Kidney tubule cell (primary cell): ENCODE results near the gene CDK12.
"Not testable (repeated sequence)": the region's sequence is repeated elsewhere in the genome, so short reads cannot be mapped to it uniquely, and the experiment has no call there.

Source experiments
- DNase-seq: peaks from one replicate; pipeline ENCODE4 v3.0.0-alpha.2; 2018; ENCODE audit warnings: low spot score

The CDK12 gene

GRCh38 chr17:39507511-39507910, 46.2 kb downstream of the CDK12 start:
- no peak for DNase-seq

DNA sequence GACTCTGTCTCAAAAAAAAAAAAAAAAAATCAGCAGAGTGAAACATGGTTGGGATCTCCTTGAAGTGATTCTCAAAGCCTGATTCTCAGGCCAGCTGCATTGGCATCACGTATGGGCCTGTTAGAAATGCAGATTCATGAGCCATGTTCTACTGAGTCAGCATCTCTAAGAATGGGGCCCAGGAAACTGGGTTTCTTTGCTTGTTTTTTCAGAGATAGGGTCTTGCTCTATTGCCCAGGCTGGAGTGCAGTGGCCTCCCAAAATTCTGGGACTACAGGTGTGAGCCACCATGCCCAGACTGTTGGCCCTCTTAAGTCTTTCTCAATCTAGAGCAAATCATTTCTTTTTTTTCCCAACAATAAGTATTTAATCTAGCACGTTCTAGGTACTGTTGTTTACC, 47.7 kb downstream of the CDK12 start:
- no peak for DNase-seq

DNA sequence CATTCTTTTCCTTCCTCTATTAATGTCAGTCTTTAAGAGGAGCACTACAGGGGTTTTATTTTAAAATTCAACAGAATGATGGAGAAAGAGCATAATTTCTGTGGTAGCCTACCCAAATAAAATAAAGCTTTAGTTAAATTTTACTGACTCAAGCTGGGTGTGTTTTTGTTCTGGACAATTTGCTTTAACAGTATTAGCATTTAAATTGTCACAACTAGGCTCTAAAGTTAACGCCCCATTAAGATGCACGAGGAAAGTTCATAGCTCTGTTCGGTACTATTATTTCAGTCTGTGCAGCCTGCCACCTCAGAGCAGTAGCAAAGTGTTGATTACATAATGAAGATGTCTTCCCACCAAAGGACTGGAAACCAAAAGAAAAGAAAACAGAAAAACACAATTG, 52.0 kb downstream of the CDK12 start:
- no peak for DNase-seq

- DNase-seq: no peak
Measured at GRCh38 chr17:39513915-39514314, 52.6 kb downstream of the CDK12 start.

DNA sequence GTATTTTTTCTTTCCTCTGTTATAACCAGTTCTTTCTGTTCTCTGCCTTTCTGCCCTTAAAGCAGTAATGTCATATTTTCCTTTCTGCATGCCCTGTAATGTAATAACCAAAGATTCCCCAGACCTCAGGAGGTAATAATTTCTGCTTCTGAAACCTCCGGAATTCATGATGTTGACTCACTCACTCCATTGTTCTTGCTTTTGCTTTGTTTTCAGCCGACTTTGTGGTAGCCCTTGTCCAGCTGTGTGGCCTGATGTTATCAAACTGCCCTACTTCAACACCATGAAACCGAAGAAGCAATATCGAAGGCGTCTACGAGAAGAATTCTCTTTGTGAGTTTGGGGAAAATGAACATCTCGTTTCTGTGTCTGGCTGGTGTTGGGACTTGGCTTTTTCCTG, 55.9 kb downstream of the CDK12 start:
- peak; percentile 15 for DNase-seq

GRCh38 chr17:39525801-39526506, 64.7 kb downstream of the CDK12 start:
- DNase-seq: no peak

DNA sequence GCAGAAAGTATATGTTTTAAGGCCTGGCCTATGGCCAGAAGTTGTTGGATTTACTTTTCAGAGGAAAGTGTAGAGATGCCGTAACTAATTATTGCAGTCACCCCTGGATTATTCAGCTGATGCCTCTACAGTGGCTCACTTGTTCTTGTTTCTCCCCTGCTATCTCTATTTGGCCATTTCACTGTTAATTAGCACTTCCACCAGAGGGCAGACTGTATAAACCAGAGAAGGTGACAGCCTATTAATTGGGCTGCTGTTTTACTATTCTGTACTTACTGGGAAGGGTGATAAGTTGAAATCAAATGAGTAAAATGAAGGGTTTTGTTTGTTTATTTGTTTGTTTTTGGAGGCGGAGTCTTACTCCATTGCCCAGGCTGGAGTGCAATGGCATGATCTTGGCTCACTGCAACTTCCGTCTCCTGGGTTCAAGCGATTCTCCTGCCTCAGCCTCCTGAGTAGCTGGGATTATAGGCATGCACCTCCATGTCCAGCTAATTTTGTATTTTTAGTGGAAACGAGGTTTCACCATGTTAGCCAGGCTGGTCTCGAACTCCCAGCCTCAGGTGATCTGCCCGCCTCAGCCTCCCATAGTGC, 66.0 kb downstream of the CDK12 start:
- peak; percentile 30 for DNase-seq

- no peak for DNase-seq
Measured at GRCh38 chr17:39529455-39529854, 68.2 kb downstream of the CDK12 start.

GRCh38 chr17:39530513-39530912, 69.2 kb downstream of the CDK12 start:
- DNase-seq: no peak

GRCh38 chr17:39531252-39531651, 70.0 kb downstream of the CDK12 start:
- no peak for DNase-seq

DNA sequence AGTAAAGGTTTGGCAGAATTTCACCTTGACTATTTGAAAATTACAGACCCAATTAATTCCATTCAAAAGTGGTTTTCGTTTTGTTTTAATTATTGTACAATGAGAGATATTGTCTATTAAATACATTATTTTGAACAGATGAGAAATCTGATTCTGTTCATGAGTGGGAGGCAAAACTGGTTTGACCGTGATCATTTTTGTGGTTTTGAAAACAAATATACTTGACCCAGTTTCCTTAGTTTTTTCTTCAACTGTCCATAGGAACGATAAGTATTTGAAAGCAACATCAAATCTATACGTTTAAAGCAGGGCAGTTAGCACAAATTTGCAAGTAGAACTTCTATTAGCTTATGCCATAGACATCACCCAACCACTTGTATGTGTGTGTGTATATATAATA, 72.6 kb downstream of the CDK12 start:
- DNase-seq: no peak

DNA sequence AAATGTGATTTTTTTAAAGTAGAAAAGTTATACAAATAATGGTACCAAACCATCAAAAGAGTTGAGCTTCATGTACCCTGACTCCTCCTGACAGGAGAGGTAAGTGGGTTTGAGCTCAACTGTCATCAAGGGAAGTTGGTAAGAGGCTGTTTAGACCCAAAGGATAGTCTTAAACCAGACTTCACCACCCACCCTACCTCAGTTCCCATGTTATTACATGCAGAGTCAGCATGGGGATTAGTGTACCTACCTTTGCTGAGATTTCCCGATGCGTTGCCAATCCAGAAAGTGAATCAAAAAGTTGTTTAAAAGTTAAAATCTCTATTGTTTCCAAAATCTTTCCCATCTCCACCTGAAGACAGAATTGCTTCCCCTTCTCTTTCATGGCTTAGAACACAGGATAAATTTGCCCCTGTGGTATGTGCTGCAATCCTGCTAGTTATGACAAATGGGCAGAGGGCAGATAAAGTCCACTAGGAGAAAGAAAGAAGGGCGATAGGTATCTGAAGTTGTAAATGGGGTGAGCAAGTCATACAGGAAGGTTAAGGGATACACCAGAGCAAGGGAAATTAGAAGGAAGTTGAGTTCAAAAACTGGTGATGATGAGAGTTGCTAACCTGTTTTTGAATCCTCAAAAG, 73.6 kb downstream of the CDK12 start:
- peak; percentile 5 for DNase-seq

DNA sequence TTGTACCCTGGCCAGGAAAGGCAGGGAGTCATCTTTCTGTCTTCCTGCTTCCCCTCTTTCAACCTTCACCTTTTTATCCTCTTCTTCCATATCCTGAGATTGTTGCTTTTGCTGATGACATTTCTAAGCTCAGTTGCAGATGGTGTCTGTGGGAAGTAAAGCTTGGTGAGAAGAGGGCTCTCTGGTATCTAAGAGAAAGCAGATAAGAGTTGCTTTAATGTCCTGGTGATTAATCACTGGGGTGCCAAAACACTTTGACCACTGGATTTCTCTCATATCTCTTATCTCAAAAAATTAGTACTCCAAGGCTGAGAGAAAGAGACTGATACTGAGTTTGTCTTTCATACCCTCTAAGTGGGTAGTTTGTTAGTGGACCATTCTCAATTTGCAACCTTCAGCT, 75.2 kb downstream of the CDK12 start:
- no peak for DNase-seq

GRCh38 chr17:39537364-39537763, 76.1 kb downstream of the CDK12 start:
- not testable (repeated sequence) for DNase-seq

DNA sequence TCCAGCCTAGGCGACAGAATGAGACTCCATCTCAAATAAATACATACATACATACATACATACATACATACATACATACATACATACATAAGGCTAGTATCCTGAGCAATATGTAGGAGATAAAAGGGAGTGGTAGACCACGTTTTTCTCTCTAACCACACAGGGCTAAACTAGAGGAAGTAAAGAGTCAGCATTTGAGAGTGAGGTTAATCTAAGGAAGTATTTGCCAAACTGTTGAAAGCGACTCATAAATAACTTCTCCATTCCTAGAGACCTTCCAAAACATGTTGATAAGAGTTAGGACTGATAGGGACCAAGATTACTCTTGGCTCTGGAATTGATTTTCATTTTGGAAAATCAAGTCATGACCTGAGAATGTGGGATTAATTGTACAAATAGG, 77.6 kb downstream of the CDK12 start:
- peak; percentile 20 for DNase-seq

- DNase-seq: no peak
Measured at GRCh38 chr17:39540611-39541010, 79.3 kb downstream of the CDK12 start.

DNA sequence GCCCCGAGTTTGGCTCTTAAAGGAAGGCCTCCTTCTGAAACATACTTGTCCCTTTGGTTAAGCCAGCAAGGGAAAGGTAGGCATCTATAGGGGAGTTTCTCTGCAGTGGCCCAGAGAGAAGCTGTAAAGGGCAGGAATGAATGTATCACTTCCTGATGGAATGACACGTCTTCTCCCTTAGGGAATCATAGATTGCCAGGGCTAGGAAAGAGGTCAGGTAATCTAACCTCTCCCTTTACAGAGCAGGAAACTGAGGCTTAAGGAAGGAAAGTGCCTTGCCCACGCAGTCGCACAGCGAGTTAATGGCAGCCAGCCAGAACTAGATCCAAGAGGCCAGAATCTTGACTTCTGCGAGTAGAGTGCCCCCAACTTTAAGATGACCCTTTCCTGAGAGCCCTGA, 80.4 kb downstream of the CDK12 start:
- DNase-seq: no peak

- peak; percentile 62 for DNase-seq
Measured at GRCh38 chr17:39543176-39543575, 81.9 kb downstream of the CDK12 start.

DNA sequence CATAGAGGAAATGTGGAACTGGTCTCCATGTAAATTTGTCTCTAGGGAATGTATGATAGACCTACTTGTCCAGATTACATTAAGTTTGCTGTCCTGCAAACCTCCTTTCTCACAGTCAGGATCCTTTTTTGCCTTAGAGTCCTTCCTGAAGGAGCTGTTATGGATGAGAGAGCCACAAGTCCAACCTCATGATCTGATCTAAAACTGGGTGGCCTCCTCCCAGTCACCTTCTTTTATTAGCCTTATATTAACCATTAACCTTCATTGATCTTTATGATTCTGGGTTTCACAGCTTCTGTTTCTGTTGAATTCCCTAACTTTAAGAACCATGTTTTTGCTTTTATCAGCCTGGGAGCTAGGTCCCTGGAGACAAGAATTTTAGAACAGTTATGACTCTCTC, 82.4 kb downstream of the CDK12 start:
- peak; percentile 26 for DNase-seq

- not testable (repeated sequence) for DNase-seq
Measured at GRCh38 chr17:39544361-39544760, 83.1 kb downstream of the CDK12 start.

- peak; percentile 51 for DNase-seq
Measured at GRCh38 chr17:39547713-39548478, 86.6 kb downstream of the CDK12 start.

DNA sequence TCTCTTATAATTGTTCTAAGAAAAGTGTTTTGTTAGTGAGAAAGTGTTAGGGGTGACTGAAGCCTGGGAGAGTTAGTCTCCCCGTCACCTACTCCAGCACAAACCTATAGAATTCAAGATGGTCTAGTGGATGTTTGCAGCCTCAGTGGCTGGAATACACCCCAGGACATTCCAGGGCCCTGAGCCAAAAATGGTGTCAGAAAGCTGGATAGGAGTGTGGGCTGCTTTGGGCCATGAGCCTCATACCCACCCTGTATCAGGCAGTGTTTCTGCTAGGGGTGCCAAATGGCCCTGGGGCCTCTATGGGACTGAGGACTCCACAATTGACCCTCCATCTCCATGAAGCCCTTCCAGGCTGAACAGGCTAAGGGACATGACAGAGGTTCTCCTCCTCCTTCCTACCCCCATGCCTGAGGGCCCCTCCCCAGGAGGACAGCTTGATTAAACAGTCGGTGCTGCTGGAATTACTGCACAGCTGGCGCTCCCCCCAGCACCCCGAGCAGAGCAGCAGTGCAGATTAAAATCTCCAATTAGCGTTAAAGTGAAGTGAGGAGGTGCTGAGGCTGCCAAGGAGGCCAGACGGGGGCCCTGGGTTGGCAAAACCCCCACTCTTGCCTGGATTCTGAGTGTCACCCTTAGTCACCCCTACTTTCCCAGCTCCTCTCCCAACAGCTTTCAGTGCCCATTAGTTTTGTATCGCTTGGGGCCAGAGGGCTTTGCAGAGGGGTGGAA, 87.4 kb downstream of the CDK12 start:
- DNase-seq: no peak
